ENCODE results near the gene HHIPL1.

Gene HHIPL1

DNA sequence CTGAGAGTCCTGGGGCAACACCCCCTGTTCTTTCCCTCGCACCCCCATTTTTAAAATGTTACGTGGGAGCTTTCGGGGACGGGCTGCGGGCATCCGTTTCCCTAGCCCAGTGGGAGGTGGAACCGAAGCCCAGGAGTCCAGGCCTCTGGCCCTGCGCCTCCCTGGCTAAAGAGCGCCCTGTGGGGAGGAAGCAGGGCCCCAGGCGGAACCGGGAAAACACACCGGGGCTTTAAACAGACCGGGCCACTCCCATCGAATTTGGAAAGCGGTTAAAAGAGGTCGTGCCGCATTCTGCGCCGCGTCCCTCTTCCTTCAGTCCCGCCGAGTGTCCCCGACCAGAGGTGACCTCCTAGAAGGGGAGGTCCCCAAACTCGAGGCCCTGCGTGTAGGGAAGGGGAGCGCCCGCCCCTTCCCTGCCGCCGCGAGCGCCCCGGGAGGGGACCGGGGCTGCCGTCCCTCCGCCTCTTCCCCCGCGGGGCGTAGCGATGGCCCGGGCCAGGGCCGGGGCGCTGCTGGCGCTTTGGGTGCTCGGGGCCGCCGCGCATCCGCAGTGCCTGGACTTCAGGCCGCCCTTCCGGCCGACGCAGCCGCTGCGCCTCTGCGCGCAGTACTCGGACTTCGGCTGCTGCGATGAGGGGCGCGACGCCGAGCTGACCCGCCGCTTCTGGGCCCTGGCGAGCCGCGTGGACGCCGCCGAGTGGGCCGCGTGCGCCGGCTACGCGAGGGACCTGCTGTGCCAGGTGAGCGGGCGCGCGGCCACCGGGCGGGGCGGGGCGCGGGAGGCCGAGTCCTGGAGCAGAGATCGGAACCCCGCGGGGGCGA, at the start of gene HHIPL1:
TSS of gene HHIPL1 (plus strand) at position 407 of the 822 bp plus-strand sequence. CDS start at position 486, 79 bp downstream.
- DNase-seq, result no peak

DNA sequence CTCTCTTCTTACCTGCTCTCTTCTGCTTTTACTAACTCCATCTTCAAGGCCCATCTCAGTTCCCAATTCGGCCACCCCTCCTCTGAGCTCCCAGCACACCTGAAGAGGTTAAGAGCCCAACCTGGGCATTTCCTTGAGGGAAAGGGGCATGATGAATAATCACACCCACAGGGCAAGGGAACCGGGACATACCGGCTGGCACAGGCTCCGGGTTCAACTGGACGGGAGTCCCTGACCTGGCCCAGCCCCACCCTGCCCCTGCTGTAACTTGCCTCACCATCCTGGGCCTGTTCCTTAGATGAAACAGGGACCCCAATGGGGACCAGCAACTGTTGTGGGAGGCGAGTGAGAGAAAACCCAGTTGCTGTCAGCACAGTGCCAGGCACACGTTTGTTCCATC, 49.4 kb upstream of the HHIPL1 start:
- DNase-seq, result no peak

DNA sequence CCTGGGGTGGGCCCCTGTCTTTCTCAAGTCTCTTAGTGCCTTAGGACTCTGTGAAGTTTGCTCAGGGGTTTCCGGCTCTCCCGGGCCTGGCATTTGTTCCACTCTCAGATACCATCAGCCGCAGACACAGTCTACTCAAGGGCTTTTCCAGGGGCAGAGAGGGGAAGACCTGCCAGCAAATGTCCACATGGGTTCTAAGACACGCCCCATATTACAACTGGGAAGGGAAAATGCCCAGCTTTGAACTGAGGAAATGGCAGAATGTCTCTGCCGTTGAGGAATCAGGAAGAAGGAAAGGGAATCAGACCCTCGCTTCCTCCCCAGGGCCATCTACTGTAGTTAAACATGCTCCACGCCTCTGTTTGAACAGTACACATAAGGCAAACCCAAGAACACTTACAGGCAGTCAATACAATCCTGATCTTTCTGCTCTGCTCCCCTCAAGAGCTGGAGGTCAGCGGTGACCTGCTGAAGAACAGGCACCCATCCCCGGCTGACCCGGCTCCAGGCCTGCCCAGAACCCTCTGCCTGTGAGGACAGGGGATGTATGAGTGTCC, 48.8 kb upstream of the HHIPL1 start:
- no peak for DNase-seq

DNA sequence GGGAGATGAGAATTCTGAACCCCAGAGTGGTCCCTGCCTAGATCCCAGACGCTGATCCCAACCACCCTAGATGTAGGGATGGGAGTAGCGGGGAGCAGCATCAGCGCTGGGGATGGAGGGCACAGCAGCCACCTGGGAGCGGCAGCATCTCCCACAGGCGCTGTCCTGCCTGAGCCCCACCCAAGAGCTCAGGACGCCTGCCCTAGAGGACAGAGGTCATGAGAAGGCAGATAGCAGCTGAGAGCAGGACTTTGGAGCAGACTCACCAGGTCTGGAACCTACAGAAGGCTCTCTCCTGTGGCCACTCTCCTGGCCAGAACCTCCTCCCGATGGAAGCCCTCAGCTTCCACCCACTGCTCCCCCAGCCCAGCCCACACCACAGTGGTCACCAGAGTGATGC, 48.2 kb upstream of the HHIPL1 start:
- DNase-seq, result no peak

DNA sequence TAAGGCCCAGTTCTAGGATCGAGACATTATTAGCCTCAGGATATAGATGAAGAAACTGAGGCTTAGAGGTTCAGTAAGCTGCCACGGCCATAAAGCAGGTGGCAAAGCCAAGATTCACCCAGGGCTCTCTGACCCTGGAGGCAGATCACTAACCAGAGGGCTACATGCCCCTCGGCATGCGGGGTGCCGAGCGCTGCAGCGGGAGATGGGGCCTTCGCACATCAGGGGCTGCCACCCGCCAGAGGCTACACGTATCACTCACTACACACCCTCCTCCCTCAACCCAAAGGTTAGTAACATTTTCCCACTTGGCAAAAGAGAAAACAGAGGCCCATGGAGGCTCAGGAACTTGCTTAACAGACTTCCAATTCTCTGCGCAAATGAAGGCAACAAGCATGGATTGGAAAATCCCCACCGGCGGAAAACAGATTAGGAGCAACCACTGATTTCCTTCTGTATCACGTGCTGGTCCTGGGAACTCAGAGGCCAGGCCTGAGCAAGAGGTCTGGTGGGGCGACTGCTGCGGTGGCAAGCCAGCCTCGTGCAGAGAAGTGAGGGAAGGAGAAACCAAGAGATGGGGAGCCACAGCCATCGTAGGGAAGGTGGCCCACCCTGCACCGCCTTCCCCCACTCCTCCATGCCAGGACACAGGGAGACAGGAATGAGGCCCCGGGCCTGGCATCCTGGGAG, 46.9 kb upstream of the HHIPL1 start:
- no peak for DNase-seq

- DNase-seq, result no peak
These were observed 46.2 kb upstream of the HHIPL1 start for GRCh38 chr14:99598774-99599173.

GRCh38 chr14:99599393-99599792, 45.5 kb upstream of the HHIPL1 start:
- no peak for DNase-seq

DNA sequence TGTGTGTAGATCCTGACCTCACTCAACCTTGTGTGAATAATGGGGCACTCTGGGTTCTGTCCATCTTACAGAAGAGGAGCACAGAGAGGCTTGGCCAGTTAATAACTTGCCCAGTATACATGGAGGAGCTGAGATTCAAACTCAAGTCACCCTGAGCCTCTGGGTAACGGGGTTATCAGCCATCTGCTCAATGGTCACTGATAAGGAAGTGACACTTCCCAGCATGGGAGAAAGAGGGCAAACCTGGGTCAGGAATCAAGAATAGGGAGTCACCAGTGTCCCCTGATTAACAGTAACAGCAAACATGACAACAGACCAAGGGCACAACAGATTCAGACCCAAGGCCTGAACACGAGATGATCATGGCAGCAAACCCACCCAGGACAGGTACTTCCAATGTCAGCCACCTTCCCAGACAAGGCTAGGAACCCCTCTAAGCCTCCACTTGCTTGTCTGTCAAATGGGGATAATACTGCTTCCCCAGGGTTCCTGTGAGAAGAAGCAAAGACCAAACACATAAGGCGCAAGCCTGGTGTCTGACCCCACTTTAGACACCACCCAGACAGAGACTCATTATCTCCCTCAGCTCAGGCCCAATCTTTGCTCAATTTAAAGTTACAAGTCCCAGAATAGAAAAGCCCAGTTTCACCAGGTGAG, 44.6 kb upstream of the HHIPL1 start:
- DNase-seq, result no peak

DNA sequence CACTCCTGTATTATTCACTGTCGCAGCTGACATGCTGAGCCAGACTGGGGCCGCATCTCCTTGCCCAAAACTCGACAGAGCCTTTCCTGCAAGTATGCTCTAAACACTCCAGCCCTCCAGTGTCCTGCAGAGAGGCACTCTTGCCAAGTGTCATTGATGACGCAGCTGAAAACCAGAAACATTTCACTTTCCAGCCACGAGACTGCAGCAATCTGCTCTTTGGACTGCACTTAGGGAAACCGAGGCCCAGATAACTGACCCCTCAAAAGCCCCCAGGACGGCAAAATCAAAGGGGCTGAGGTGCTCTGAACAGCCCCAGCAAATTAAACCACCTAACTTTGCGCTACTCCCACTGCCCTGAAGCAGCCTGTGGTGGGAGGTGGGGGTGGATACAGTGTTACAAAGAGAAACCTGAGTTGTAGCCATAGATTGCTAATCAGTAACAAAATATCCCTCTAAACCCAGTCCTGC, 43.5 kb upstream of the HHIPL1 start:
- DNase-seq, result no peak

- DNase-seq, result peak; percentile 17 to 18
These were observed 42.7 kb upstream of the HHIPL1 start for GRCh38 chr14:99602054-99602787.

DNA sequence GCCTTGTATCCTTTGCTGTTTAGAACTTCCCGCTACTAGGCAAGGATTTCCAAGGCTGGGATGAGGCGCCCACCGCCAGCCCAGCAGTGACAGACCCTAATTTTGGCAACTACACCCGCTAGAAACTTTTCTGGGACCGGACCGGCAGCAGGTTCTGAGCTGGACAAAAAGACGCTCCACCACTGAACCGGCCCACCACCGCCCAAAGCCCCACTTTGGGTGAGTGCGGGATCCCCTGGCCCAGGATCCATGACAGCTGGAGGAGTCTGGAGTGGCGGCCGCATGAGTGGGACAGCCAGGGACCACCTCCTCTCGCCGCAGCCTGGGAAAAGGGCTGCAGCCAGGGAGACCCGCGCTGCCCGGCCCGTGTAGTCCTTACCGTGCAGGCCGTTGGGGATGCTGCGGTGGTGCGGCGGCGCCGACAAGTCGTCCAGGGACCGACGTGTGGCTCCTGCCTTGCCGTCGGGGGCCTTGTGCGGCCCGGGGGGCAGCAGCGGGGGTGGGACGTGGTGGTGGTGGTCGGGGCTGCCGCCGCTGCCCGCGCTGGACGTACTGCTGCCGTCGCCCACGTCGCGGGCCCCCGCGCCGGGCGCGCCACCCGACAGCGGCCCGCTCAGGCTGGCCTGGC, 42.0 kb upstream of the HHIPL1 start:
- DNase-seq, result no peak

- DNase-seq, result no peak
These were observed 41.3 kb upstream of the HHIPL1 start, which contains the start of gene CCDC85C for GRCh38 chr14:99603471-99604277. CCDC85C (minus strand) TSS chr14:99604207; CDS start chr14:99603959, 248 bp downstream.

- DNase-seq, result peak; percentile 79 to 82
These were observed 40.6 kb upstream of the HHIPL1 start for GRCh38 chr14:99604278-99604765.

DNA sequence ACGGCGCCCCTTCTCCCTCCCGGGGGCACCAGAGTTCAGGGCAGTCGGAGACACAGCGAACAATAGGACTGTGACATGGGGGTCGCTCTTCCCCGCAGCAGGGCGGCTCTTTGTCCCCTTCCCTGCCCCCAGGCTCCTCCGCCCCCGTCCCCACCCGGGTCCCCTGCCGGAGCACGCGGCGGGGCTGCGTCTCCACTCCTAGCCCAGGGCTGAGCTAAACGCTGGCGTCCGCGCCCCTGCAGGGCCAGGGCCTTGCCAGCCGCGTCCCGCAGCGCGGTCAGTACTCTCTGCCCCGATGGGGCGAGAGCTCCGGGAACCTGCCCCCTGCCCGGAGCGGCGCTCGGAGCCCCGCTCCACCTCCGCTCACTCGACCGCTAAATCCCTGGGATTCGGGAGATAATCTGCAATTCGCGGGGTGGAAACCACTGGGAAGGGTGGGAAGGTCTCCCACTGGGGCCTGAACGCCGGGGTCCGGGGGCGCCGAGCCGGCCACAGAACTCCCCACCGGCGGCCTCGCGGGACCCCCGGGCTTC, 40.1 kb upstream of the HHIPL1 start:
- no peak for DNase-seq

- DNase-seq, result peak; percentile 56 to 63
These were observed 39.5 kb upstream of the HHIPL1 start for GRCh38 chr14:99605299-99605961.

DNA sequence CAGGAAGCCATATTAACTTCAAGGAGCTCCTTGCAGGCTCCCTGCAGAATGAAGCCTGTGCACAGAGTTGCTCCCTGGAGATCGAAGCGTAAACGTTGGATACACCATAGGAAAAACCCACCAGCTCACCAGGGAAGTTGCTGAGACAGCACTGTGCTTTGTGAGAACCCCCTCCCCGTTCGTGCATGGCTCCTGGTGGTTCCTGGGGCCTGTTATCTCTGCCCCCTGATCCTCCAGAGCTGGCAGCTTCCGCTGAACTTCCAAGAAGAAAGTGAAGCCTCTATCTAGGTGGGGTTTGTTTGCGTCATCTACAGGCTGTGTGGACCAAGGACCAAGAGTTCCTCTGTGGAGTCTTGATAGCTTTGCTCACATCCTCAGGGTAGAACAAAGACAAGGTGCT, 38.6 kb upstream of the HHIPL1 start:
- no peak for DNase-seq

DNA sequence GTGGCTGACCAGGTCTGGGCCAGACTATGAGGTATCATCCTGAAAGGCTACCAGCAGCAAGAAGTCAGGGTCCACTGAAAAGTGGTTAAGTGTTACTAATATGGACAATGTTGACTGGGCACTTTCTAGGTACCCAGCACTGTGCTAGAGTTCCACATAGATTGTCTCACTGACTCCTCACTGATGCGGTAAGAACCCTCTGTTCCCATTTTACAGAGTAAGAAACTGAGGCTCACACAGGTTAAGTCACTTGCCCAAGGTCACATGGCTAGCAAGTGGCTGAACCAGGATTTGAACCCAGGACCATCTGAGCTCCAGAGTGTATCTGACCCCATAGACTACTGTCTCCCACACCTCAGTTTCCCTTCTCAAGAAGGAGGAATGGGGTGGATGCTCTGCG, 36.3 kb upstream of the HHIPL1 start:
- DNase-seq, result no peak

GRCh38 chr14:99609245-99610170, 35.4 kb upstream of the HHIPL1 start:
- no peak for DNase-seq

DNA sequence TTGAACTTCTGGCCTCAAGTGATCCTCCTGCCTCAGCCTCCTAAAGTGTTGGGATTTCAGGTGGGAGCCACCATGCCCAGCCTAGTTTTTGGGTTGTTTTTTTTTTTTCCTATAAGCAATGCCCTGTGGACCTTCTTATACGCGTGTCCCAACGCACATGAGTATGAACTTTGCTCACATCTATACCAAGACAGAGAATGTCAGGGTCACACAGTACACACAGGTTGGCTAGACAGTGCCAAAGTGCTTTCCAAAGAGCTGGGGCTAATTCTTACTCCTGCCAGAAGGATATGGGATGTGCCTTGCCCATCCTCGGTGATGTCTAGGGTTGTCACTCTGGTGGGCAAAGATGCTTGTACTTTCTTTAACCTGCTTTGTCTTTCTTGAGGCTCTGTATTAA, 33.3 kb upstream of the HHIPL1 start:
- DNase-seq, result no peak
